Measurements from ENCODE around the gene ITGB8.
A peak's percentile ranks its signal among the peaks of the same experiment; 100 is the strongest.

ITGB8 gene

GRCh38 chr7:20340839-20341238, 10.1 kb downstream of the ITGB8 start:
- DNase-seq (ENCODE audit: low spot score), result no peak

DNA sequence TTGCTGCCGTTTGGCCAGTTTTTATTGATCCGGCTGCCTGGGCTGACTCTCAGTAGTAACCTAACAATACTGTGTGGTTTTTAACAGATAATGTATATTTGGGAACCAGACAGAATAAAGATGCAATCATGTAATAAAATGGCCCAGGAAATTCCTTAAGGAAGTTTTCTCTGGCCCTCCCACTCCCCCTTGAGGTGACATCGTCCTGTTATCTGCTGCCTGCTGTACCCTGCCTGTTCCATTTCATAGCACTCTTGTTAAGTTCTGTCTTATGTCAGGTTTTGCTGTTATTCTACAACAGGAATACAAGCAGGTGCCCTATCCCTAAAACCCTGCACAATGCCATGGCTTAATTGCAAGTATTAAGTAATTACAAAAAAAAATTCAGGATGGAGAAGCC, 12.5 kb downstream of the ITGB8 start:
- DNase-seq (ENCODE audit: low spot score), result no peak

DNA sequence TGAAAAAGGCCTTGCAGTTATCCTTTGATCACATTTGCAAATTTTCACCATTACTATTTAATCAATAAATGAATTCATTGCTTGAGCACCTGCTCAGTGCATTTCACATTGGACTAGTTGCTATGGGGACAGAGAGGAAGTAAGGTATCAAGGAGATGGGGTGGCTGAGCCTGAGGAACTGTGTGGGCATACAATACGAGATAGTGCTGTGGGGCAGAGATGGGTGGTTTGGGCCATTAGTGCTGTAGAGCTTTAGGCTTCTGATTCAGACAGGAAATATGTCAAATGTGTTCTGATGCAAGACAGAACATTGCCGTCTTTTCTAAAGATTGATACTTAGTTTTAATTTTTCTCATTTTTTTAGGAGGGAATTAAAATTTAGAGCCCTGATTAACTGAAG, 13.2 kb downstream of the ITGB8 start:
- DNase-seq (ENCODE audit: low spot score), result no peak

- DNase-seq (ENCODE audit: low spot score), result no peak
Measured at GRCh38 chr7:20344396-20344795, 13.7 kb downstream of the ITGB8 start.

- no peak for DNase-seq (ENCODE audit: low spot score)
Measured at GRCh38 chr7:20346577-20346976, 15.9 kb downstream of the ITGB8 start.

DNA sequence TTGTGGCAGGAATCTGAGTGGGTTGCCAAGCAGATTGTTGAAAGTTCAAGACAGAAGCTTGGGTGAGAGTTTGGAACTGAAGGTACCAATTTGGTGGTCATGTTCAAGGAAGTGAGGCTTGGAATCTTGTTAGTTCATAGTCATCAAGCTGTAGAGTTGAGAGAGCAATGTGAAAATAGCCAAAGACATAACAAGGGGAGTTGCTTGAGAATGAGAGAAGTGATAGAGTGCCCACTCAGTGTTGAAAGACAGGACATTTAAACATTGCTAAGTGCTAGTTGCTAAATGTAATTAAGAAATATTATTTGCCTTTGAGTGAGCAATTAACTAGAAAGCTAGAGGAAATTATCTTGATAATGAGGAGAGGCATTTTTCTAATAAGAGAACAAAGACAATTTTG, 17.0 kb downstream of the ITGB8 start:
- DNase-seq (ENCODE audit: low spot score), result no peak

DNA sequence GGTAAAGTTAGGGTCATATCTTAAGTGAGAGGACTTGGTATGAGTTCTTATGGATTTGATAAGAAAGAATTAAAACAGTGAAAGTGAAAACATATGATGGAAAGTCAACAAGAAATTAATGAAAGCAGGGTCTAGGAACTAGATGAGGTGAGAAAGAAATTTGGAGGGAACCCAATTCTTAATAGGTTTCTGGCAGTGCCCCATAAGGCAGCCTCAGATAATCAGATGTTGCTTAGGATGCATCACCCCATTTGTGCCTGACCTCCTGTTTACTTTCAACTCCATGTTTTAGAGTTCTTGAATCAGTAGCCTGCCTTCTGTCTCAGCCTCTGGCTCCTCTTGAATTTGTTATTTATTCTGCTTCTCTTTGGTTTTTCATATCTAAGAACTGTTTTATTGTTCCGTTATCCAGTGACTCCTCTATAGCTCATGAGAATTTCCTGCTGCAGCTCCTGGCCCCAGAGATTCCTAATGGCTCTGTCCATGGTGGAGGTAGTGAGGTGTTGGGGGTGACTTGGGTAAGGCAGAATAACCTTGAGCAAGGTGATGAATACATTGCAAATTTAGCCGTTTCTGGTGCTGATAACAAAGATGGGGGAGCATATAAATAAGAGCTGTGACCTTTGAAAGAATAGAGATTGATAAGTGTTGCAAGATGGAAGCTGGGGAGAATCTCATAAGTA, 17.6 kb downstream of the ITGB8 start:
- DNase-seq (ENCODE audit: low spot score), result no peak

- peak; percentile 18 for DNase-seq (ENCODE audit: low spot score)
Measured at GRCh38 chr7:20350518-20350951, 19.8 kb downstream of the ITGB8 start.

DNA sequence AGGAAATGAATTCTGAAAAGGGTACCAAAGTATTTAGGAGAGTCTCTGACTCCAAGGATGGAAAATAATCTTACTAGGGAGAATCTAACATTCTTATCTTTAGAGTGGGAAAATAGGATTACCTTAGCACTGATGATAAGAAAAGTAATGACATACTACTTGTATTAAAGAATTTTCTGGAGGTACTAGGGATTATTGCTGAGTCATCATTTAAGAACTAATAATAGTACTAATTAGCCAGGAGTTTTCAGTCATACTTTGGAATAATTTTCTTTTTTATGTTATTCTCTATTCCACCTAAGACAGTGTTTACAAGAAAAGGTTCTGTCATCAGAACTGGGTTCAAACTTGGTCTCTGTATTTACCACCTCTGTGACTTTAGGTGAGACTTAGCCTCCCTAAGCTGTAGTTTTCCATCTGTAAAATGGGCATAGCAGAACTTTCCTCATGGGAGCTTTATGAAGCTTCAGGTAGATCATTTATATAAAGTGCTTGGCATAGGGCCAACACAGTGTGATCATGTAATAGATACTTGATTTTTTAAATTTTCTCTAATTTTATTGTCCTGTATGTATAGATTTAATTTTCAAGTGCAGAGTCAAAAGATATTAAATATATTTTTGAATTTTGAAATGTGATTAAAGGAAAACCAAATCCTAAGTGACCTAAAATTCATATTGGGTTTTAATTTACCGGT, 20.4 kb downstream of the ITGB8 start:
- DNase-seq (ENCODE audit: low spot score), result no peak

DNA sequence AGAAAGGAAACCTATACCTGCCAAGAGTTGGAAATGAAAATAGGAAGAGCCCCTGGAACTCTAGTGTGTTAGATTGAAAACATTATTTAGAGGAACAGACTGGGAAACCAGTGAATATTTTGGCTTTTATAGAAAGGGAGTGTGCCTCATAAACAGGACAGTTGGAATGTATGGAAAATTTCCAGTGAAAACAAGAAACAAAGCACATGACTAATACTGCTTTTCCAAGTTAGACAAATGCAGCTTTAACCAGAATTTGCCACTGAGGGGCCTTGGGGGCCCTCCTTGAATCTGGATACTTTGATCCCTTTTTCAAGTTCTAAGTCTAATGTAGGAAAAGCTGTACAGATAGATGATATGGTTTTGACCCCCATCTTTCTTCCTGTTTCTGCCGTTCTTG, 21.2 kb downstream of the ITGB8 start:
- DNase-seq (ENCODE audit: low spot score), result peak; percentile 48

- peak; percentile 49 for DNase-seq (ENCODE audit: low spot score)
Measured at GRCh38 chr7:20352573-20353306, 22.0 kb downstream of the ITGB8 start.

- DNase-seq (ENCODE audit: low spot score), result no peak
Measured at GRCh38 chr7:20354610-20355528, 24.2 kb downstream of the ITGB8 start.

GRCh38 chr7:20358106-20358505, 27.4 kb downstream of the ITGB8 start:
- DNase-seq (ENCODE audit: low spot score), result no peak

DNA sequence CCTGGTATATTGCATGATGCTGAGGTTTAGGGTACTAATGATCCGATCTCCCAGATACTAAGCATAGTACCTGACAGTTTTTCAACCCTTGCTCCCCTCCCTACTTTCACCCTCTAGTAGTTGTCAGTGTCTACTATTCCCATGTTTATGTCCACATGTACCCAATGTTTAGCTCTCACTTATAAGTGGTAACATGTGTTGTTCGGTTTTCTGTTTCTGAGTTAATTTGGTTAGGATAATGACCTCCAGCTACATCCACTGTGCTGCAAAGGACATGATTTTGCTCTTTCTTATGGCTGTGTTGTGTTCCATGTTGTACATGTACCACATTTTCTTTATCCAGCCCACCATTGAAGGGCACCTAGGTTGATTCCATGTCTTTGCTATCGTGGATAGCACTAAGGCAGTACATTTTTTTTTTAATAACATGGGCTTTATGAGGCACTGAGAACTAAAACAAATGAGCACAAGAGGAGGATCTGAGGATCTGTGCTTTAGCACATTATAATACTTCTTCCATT, 28.1 kb downstream of the ITGB8 start:
- no peak for DNase-seq (ENCODE audit: low spot score)

GRCh38 chr7:20359341-20359963, 28.8 kb downstream of the ITGB8 start:
- no peak for DNase-seq (ENCODE audit: low spot score)

DNA sequence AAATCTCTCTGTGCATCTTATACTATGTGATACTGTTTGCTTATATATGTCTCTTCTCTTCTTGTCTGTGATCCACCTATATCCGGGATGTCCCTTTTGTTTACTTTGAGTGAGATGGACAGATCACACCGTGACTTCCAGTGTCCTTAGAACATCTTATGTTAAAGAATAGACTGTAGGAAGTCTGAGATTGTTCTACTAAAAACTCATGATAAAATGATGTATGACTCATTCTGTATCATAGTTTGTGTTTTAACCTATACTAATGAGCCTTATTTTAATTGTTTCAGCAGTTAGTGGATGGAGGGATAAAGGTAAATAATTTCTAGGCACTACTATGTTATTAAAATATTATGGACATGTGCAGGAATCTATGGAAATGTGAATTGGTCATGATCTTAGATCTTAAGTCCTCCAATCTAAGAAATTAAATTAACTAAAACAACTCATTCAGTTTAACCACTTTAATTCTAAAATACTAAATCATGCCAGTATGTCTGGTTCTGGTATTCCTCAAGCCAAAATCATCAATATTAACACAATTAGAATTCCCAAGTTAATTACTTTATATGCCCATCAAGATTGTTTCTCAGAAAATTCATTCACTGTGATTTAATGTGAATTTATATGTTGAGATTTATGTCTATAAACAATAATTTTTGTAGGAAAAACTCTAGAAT, 32.0 kb downstream of the ITGB8 start:
- DNase-seq (ENCODE audit: low spot score), result no peak

- DNase-seq (ENCODE audit: low spot score), result no peak
Measured at GRCh38 chr7:20364571-20365196, 34.0 kb downstream of the ITGB8 start.

GRCh38 chr7:20365486-20365885, 34.8 kb downstream of the ITGB8 start:
- DNase-seq (ENCODE audit: low spot score), result no peak

DNA sequence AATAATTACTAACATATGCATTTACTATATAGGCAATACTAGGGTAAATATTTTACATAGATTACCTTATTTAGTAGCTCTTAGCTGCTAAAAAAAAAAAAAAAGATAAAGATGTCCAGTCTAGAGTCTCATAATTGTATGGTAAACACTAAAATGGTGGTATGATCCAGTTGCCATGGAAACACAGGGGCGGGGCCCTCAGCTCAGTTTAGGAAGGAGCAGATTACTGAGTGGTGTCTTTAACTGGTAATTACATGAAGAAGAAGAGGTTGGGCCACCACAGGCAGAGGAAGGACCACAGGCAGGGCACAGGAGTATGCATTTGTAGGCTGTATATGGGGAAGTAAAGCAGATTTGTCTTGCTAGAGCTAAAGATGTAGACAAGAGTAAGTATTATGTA, 43.7 kb downstream of the ITGB8 start:
- no peak for DNase-seq (ENCODE audit: low spot score)

DNA sequence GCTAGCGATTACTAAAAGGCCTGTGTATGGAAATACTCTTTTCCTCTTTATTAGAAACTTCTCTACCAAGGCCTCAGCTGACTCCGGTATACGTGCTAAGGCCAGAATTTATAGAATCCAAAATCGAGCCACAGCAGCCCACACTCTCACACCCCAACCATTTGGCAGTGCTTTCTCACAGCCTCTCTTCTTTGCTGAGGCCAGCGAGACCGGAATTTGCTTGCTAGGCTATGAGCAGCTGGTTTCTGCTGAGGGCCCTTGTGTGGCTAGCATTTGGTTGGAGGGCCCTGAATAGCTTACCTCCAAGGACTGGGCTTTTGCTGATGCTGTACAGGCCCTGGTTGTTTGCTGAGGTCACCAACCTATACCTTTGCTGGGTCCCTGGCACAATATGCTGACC, 46.1 kb downstream of the ITGB8 start:
- no peak for DNase-seq (ENCODE audit: low spot score)

Measured in AG08395 (cell line).